BLaER1 treated with 17β-estradiol and CSF1 and Interleukin-3, amounts not matched to agents 10 nM and 100 nM (cell line): ENCODE results near the gene BRME1.

ENCODE experiments used
- H3K27ac ChIP-seq, 11 experiments: shearing (Covaris generic); formaldehyde crosslinking; 2 replicates each; pipeline ENCODE4 v1.8.1; 2022
- H3K27me3 ChIP-seq, 11 experiments: shearing (Covaris generic); formaldehyde crosslinking; 2 replicates each; pipeline ENCODE4 v1.8.1; 2022
- H3K36me3 ChIP-seq, 11 experiments: shearing (Covaris generic); formaldehyde crosslinking; 2 replicates each; pipeline ENCODE4 v1.8.1; 2022
- H3K4me1 ChIP-seq, 10 experiments: shearing (Covaris generic); formaldehyde crosslinking; 2 replicates each; pipeline ENCODE4 v1.8.1; 2022
- H3K4me2 ChIP-seq, 11 experiments: shearing (Covaris generic); formaldehyde crosslinking; 2 replicates each; pipeline ENCODE4 v1.8.1; 2022
- H3K4me3 ChIP-seq, 10 experiments: shearing (Covaris generic); formaldehyde crosslinking; 2 replicates each; pipeline ENCODE4 v1.8.1; 2022
- H3K9ac ChIP-seq, 11 experiments: shearing (Covaris generic); formaldehyde crosslinking; 2 replicates each; pipeline ENCODE4 v1.8.1; 2022
- H3K9me3 ChIP-seq, 11 experiments: shearing (Covaris generic); formaldehyde crosslinking; replicated peaks in 1 of 11; 2 replicates each; pipeline ENCODE4 v1.8.1; 2022
- H4K20me1 ChIP-seq, 11 experiments: shearing (Covaris generic); formaldehyde crosslinking; 2 replicates each; pipeline ENCODE4 v1.8.1; 2022
- Cebpa-rat ChIP-seq, 11 experiments: shearing (Covaris generic); IDR thresholded peaks; 2 replicates each; pipeline ENCODE4 v1.8.1; 2022

Gene BRME1

GRCh38 chr19:13844130-13844631 lies 61.7 kb downstream of the BRME1 start:
- peaks cover 36 to 87% (median 76%) of the 10 kb centered on the region in 10 experiments for H3K4me1 ChIP-seq

GRCh38 chr19:13843104-13843921 lies 62.6 kb downstream of the BRME1 start:
- H3K4me1 ChIP-seq: peaks cover 42 to 88% (median 79%) of the 10 kb centered on the region in 10 experiments
- H3K27ac ChIP-seq: peak overlapping the region; percentile 94 to 100 (median 98)
- H3K4me3 ChIP-seq: peak overlapping the region; percentile 83 to 97 (median 91)
- H4K20me1 ChIP-seq: peaks cover 0 to 40% (median 15%) of the 10 kb centered on the region in 11 experiments; a peak in 10 of 22 replicates
- H3K27me3 ChIP-seq: no peaks in the 10 kb centered on the region
- peaks cover 0 to 15% (median 4%) of the 10 kb centered on the region in 11 experiments; a peak in 14 of 22 replicates for H3K36me3 ChIP-seq
- peak overlapping the region; percentile 89 to 100 (median 99) for H3K4me2 ChIP-seq
- peak overlapping the region; percentile 98 to 100 (median 99) for H3K9ac ChIP-seq
- no peak for TF ChIP-seq Cebpa-rat (IDR thresholded peaks at IDR 0.05)
- no peaks in the 10 kb centered on the region for H3K9me3 ChIP-seq

More at GRCh38 chr19:13844130-13844631, 61.7 kb downstream of the BRME1 start:
- no peak for TF ChIP-seq Cebpa-rat (IDR thresholded peaks at IDR 0.05)
- H3K9me3 ChIP-seq: no peaks in the 10 kb centered on the region
- H3K27ac ChIP-seq: peak overlapping the region; percentile 94 to 100 (median 98); a peak in 20 of 22 replicates
- H3K9ac ChIP-seq: peak overlapping the region; percentile 98 to 100 (median 99); a peak in 19 of 22 replicates
- H3K27me3 ChIP-seq: peaks cover 0 to 5% (median 0%) of the 10 kb centered on the region in 11 experiments; a peak in 3 of 22 replicates
- no peak overlapping the region for H3K4me3 ChIP-seq
- H3K36me3 ChIP-seq: peaks cover 0 to 10% (median 0%) of the 10 kb centered on the region in 11 experiments; a peak in 5 of 22 replicates
- H4K20me1 ChIP-seq: peaks cover 0 to 32% (median 11%) of the 10 kb centered on the region in 11 experiments; a peak in 10 of 22 replicates
- H3K4me2 ChIP-seq: peak overlapping the region; percentile 89 to 100 (median 99)

GRCh38 chr19:13842291-13843103 lies 63.4 kb downstream of the BRME1 start:
- H3K27me3 ChIP-seq: no peaks in the 10 kb centered on the region
- H3K27ac ChIP-seq: peak overlapping the region; percentile 94 to 100 (median 98)
- peaks cover 0 to 21% (median 7%) of the 10 kb centered on the region in 11 experiments; a peak in 14 of 22 replicates for H3K36me3 ChIP-seq
- H3K9ac ChIP-seq: peak overlapping the region; percentile 98 to 100 (median 99)
- H3K4me3 ChIP-seq: peak overlapping the region; percentile 83 to 97 (median 91)
- peaks cover 45 to 90% (median 79%) of the 10 kb centered on the region in 10 experiments for H3K4me1 ChIP-seq
- no peaks in the 10 kb centered on the region for H3K9me3 ChIP-seq
- no peak for TF ChIP-seq Cebpa-rat (IDR thresholded peaks at IDR 0.05)
- peaks cover 0 to 40% (median 15%) of the 10 kb centered on the region in 11 experiments; a peak in 10 of 22 replicates for H4K20me1 ChIP-seq
- H3K4me2 ChIP-seq: peak overlapping the region; percentile 89 to 100 (median 99)

- Histone ChIP-seq H3K4me1 (peaks cover 50 to 90% (median 81%) of the 10 kb centered on the region in 10 experiments), H3K9me3 (no peaks in the 10 kb centered on the region), H3K27ac (peak overlapping the region; percentile 94 to 100 (median 98)), H3K27me3 (no peaks in the 10 kb centered on the region), H3K4me3 (peak overlapping the region; percentile 83 to 97 (median 91)), H4K20me1 (peaks cover 0 to 40% (median 17%) of the 10 kb centered on the region in 11 experiments; a peak in 10 of 22 replicates), H3K4me2 (peak overlapping the region; percentile 89 to 100 (median 98)), H3K9ac (peak overlapping the region; percentile 98 to 100 (median 99)), H3K36me3 (peaks cover 0 to 24% (median 7%) of the 10 kb centered on the region in 11 experiments; a peak in 14 of 22 replicates)
- no peak for TF ChIP-seq Cebpa-rat (IDR thresholded peaks at IDR 0.05)
Measured at GRCh38 chr19:13841962-13842290, 64.0 kb downstream of the BRME1 start.

- H3K27me3 ChIP-seq: no peaks in the 10 kb centered on the region
- H3K4me2 ChIP-seq: peak overlapping the region; percentile 89 to 100 (median 98)
- peak overlapping the region; percentile 98 to 100 (median 99) for H3K9ac ChIP-seq
- no peaks in the 10 kb centered on the region for H3K9me3 ChIP-seq
- peaks cover 0 to 27% (median 8%) of the 10 kb centered on the region in 11 experiments; a peak in 16 of 22 replicates for H3K36me3 ChIP-seq
- TF ChIP-seq Cebpa-rat (IDR thresholded peaks at IDR 0.05): no peak
- peaks cover 55 to 89% (median 81%) of the 10 kb centered on the region in 10 experiments for H3K4me1 ChIP-seq
- H3K4me3 ChIP-seq: peak overlapping the region; percentile 83 to 97 (median 91)
- H3K27ac ChIP-seq: peak overlapping the region; percentile 94 to 100 (median 98)
- H4K20me1 ChIP-seq: peaks cover 0 to 42% (median 17%) of the 10 kb centered on the region in 11 experiments; a peak in 12 of 22 replicates
Measured at GRCh38 chr19:13841086-13841961, 64.6 kb downstream of the BRME1 start.

- H3K36me3 ChIP-seq: peaks cover 0 to 35% (median 14%) of the 10 kb centered on the region in 11 experiments; a peak in 18 of 22 replicates
- peak overlapping the region; percentile 89 to 100 (median 98) for H3K4me2 ChIP-seq
- no peaks in the 10 kb centered on the region for H3K9me3 ChIP-seq
- H4K20me1 ChIP-seq: peaks cover 0 to 50% (median 17%) of the 10 kb centered on the region in 11 experiments; a peak in 12 of 22 replicates
- H3K27me3 ChIP-seq: no peaks in the 10 kb centered on the region
- peak overlapping the region; percentile 94 to 100 (median 98) for H3K27ac ChIP-seq
- peak overlapping the region; percentile 98 to 100 (median 99) for H3K9ac ChIP-seq
- H3K4me3 ChIP-seq: peak overlapping the region; percentile 83 to 97 (median 91)
- TF ChIP-seq Cebpa-rat (IDR thresholded peaks at IDR 0.05): no peak
- H3K4me1 ChIP-seq: peaks cover 56 to 90% (median 82%) of the 10 kb centered on the region in 10 experiments
Measured at GRCh38 chr19:13840305-13841085, 65.4 kb downstream of the BRME1 start.

GRCh38 chr19:13839938-13840304 lies 66.0 kb downstream of the BRME1 start:
- Histone ChIP-seq H3K9ac (peak overlapping the region; percentile 98 to 100 (median 99)), H3K4me1 (peaks cover 58 to 91% (median 82%) of the 10 kb centered on the region in 10 experiments), H3K9me3 (no peaks in the 10 kb centered on the region), H3K27me3 (no peaks in the 10 kb centered on the region), H3K4me3 (peak overlapping the region; percentile 83 to 97 (median 91)), H4K20me1 (peaks cover 0 to 51% (median 17%) of the 10 kb centered on the region in 11 experiments; a peak in 12 of 22 replicates), H3K4me2 (peak overlapping the region; percentile 89 to 100 (median 98)), H3K36me3 (peaks cover 0 to 41% (median 20%) of the 10 kb centered on the region in 11 experiments; a peak in 18 of 22 replicates), H3K27ac (peak overlapping the region; percentile 94 to 100 (median 98))
- TF ChIP-seq Cebpa-rat (IDR thresholded peaks at IDR 0.05): no peak
